H1 (cell line): Measurements from ENCODE around the gene SH3PXD2A. TPM values are rescaled to one million over a fixed set of nuclear protein-coding genes. Genes with fewer than 3 reads are reported as not detected.

Source experiments
- CTCF ChIA-PET: fragments of 300-600 bp; sonication (Branson Sonifier 250); formaldehyde crosslinking; loops from one replicate; lab custom pipeline; 2021; ENCODE audit not compliant: partially characterized antibody; lab: Charles Lee
- POLR2A ChIA-PET: fragments of 300-600 bp; sonication (Branson Sonifier 250); formaldehyde crosslinking; loops from one replicate; lab custom pipeline; 2021; ENCODE audit warnings: inconsistent platforms; ENCODE audit not compliant: partially characterized antibody; lab: Charles Lee
- DNase-seq, 2 experiments: peaks; one replicate each; pipeline versions ENCODE4 v3.0.0 to v3.0.0-alpha.2; 2010 to 2022; ENCODE audit warnings: low spot score in 2 of 2, low read depth in 1 of 2, mixed read lengths in 1 of 2
- FAIRE-seq: peaks from 2 replicates; lab custom pipeline; 2011; peaks lifted over from hg19 to GRCh38; lab: Jason Lieb, UNC
- H2AFZ ChIP-seq: 2 replicates; pipeline ENCODE4 v1.8.1; 2012; ENCODE audit warnings: low read length, inconsistent platforms
- H2AK5ac ChIP-seq: 2 replicates; pipeline ENCODE4 v1.6.1; 2013; ENCODE audit warnings: low read depth, low read length
- H2BK120ac ChIP-seq: replicated peaks from 2 replicates; pipeline ENCODE3; 2013; ENCODE audit warnings: low read depth, low read length, inconsistent platforms
- H2BK12ac ChIP-seq: 2 replicates; pipeline ENCODE4 v1.6.1; 2013; ENCODE audit warnings: low read depth, low read length
- H2BK15ac ChIP-seq: 2 replicates; pipeline ENCODE4 v1.6.1; 2013; ENCODE audit warnings: low read length
- H2BK20ac ChIP-seq: 2 replicates; pipeline ENCODE4 v1.6.1; 2013; ENCODE audit warnings: low read length
- H2BK5ac ChIP-seq: 2 replicates; pipeline ENCODE4 v1.6.1; 2013; ENCODE audit warnings: low read depth, low read length
- H3K14ac ChIP-seq: 2 replicates; pipeline ENCODE4 v1.6.1; 2013; ENCODE audit warnings: inconsistent platforms; ENCODE audit not compliant: insufficient read length
- H3K18ac ChIP-seq: 2 replicates; pipeline ENCODE4 v1.6.1; 2013; ENCODE audit warnings: low read length; ENCODE audit errors: extremely low read depth
- H3K23ac ChIP-seq: 2 replicates; pipeline ENCODE4 v1.6.1; 2013; ENCODE audit warnings: inconsistent platforms; ENCODE audit not compliant: insufficient read length
- H3K23me2 ChIP-seq: 2 replicates; pipeline ENCODE4 v1.6.1; 2013; ENCODE audit warnings: low read depth, low read length
- H3K27ac ChIP-seq: 2 replicates; pipeline ENCODE4 v1.6.1; 2011; ENCODE audit warnings: low read depth, low read length, inconsistent platforms
- H3K27me3 ChIP-seq, 4 experiments: replicated peaks in 1 of 4; 1 replicate in 1 of 4; 2 replicates in 3 of 4; pipeline versions ENCODE4 v1.6.1 to v1.8.1; 2011 to 2013; ENCODE audit warnings: low read length in 3 of 4, mild to moderate bottlenecking in 3 of 4, inconsistent platforms in 2 of 4, mixed read lengths in 2 of 4, moderate library complexity in 1 of 4; ENCODE audit not compliant: control insufficient read depth in 3 of 4, insufficient read depth in 3 of 4; ENCODE audit errors: extremely low read depth in 1 of 4
- H3K36me3 ChIP-seq, 4 experiments: 2 replicates each; pipeline versions ENCODE4 v1.6.1 to v1.8.1; 2011 to 2013; ENCODE audit warnings: mild to moderate bottlenecking in 4 of 4, low read length in 3 of 4, moderate library complexity in 2 of 4, control low read depth in 1 of 4, inconsistent platforms in 1 of 4; ENCODE audit not compliant: insufficient read depth in 4 of 4, control insufficient read depth in 2 of 4
- H3K4ac ChIP-seq: replicated peaks from 2 replicates; pipeline ENCODE3; 2013; ENCODE audit warnings: low read length, low read depth, mixed read lengths, inconsistent platforms; ENCODE audit not compliant: insufficient read length
- H3K4me1 ChIP-seq, 4 experiments: replicated peaks in 1 of 4; 1 replicate in 1 of 4; 2 replicates in 3 of 4; pipeline versions ENCODE4 v1.6.1 to v1.8.1; 2011 to 2013; ENCODE audit warnings: low read length in 3 of 4, inconsistent platforms in 2 of 4, mixed read lengths in 1 of 4; ENCODE audit not compliant: insufficient read depth in 4 of 4, control insufficient read depth in 3 of 4
- H3K4me2 ChIP-seq, 2 experiments: 2 replicates each; pipeline versions ENCODE4 v1.6.1 to v1.8.1; 2011 to 2013; ENCODE audit warnings: low read depth in 2 of 2, low read length in 2 of 2, control low read depth in 1 of 2, inconsistent platforms in 1 of 2, mild to moderate bottlenecking in 1 of 2; ENCODE audit not compliant: insufficient read depth in 1 of 2
- H3K4me3 ChIP-seq, 4 experiments: fragments of 200-600, 300-600 bp in 1 of 4; sonication (generic), shearing (Covaris generic), sonication (Bioruptor Twin) in 1 of 4; 2 replicates each; pipeline versions ENCODE4 v1.5.1 to v1.8.1; 2011 to 2016; ENCODE audit warnings: low read length in 4 of 4, low read depth in 3 of 4, control low read depth in 2 of 4, inconsistent platforms in 2 of 4, mild to moderate bottlenecking in 2 of 4, mixed read lengths in 1 of 4, moderate library complexity in 1 of 4; ENCODE audit not compliant: insufficient read depth in 2 of 4; ENCODE audit errors: extremely low read depth in 1 of 4
- H3K56ac ChIP-seq: replicated peaks from 2 replicates; pipeline ENCODE3; 2013; ENCODE audit warnings: low read depth, mild to moderate bottlenecking, mixed read lengths, low read length, inconsistent platforms; ENCODE audit not compliant: insufficient read length
- H3K79me1 ChIP-seq: 2 replicates; pipeline ENCODE4 v1.6.1; 2013; ENCODE audit warnings: low read depth, low read length, control low read depth
- H3K79me2 ChIP-seq, 2 experiments: 2 replicates each; pipeline versions ENCODE4 v1.6.1 to v1.8.1; 2012 to 2013; ENCODE audit warnings: low read length in 2 of 2, mild to moderate bottlenecking in 2 of 2, inconsistent platforms in 1 of 2; ENCODE audit not compliant: insufficient read depth in 2 of 2, control insufficient read depth in 1 of 2
- H3K9ac ChIP-seq, 4 experiments: replicated peaks in 1 of 4; 1 replicate in 1 of 4; 2 replicates in 3 of 4; pipeline versions ENCODE4 v1.6.1 to v1.8.1; 2011 to 2013; ENCODE audit warnings: low read depth in 3 of 4, low read length in 3 of 4, control low read depth in 2 of 4, mild to moderate bottlenecking in 2 of 4, moderate library complexity in 2 of 4, inconsistent platforms in 1 of 4; ENCODE audit errors: extremely low read depth in 1 of 4
- H3K9me3 ChIP-seq, 2 experiments: 2 replicates each; pipeline versions ENCODE4 v1.6.1 to v1.8.1; 2012 to 2013; ENCODE audit warnings: mild to moderate bottlenecking in 2 of 2, moderate library complexity in 2 of 2, control low read depth in 1 of 2, inconsistent platforms in 1 of 2, low read depth in 1 of 2, low read length in 1 of 2, mixed read lengths in 1 of 2; ENCODE audit not compliant: insufficient read depth in 2 of 2
- H4K20me1 ChIP-seq, 2 experiments: replicated peaks in 1 of 2; 2 replicates each; pipeline versions ENCODE3 to v1.8.1; 2011 to 2013; ENCODE audit warnings: inconsistent platforms in 2 of 2, low read length in 2 of 2, mild to moderate bottlenecking in 1 of 2; ENCODE audit not compliant: insufficient read depth in 2 of 2, control insufficient read depth in 1 of 2
- H4K5ac ChIP-seq: 2 replicates; pipeline ENCODE4 v1.6.1; 2013; ENCODE audit warnings: low read length, low read depth, mixed read lengths, inconsistent platforms; ENCODE audit not compliant: insufficient read length
- H4K8ac ChIP-seq: 2 replicates; pipeline ENCODE4 v1.8.0; 2013; ENCODE audit warnings: mild to moderate bottlenecking, moderate library complexity, low read length, inconsistent platforms; ENCODE audit not compliant: insufficient read depth; ENCODE audit errors: extremely low read depth
- H4K91ac ChIP-seq: replicated peaks from 2 replicates; pipeline ENCODE3; 2013; ENCODE audit warnings: low read length, mixed read lengths, inconsistent platforms; ENCODE audit not compliant: insufficient read length
- ASH2L ChIP-seq: fragments of 200-600, 300-600 bp; sonication (generic); IDR thresholded peaks from one replicate; pipeline ENCODE4 v1.7.1; 2017; ENCODE audit warnings: low read length
- ATF2 ChIP-seq: IDR thresholded peaks from 2 replicates; pipeline ENCODE4 v1.6.1; 2012; ENCODE audit warnings: low read length, inconsistent platforms
- CTBP2 ChIP-seq: IDR thresholded peaks from 2 replicates; pipeline ENCODE4 v1.7.0; 2011; ENCODE audit warnings: borderline replicate concordance, mild to moderate bottlenecking, moderate library complexity, mixed read lengths, low read length; ENCODE audit not compliant: insufficient read depth, insufficient read length
- FOSL1 ChIP-seq: IDR thresholded peaks from 2 replicates; pipeline ENCODE4 v1.6.1; 2011; ENCODE audit warnings: mild to moderate bottlenecking, low read depth, low read length, moderate library complexity; ENCODE audit not compliant: insufficient read depth
- GTF2F1 ChIP-seq: IDR thresholded peaks from 2 replicates; pipeline ENCODE4 v1.6.1; 2012; ENCODE audit warnings: low read depth, low read length, improper control_type of control experiment, borderline replicate concordance
- KDM1A ChIP-seq: fragments of 200-600, 300-600 bp; sonication (generic); IDR thresholded peaks from 2 replicates; pipeline ENCODE4 v1.7.1; 2016; ENCODE audit warnings: mild to moderate bottlenecking, low read length, borderline replicate concordance
- MAFK ChIP-seq: IDR thresholded peaks from 2 replicates; pipeline ENCODE4 v1.6.1; 2012; ENCODE audit warnings: low read depth, mild to moderate bottlenecking, improper control_type of control experiment, low read length
- SP2 ChIP-seq: IDR thresholded peaks from 2 replicates; pipeline ENCODE4 v1.6.1; 2012; ENCODE audit warnings: mild to moderate bottlenecking, low read length, inconsistent platforms
- TBP ChIP-seq: IDR thresholded peaks from 2 replicates; pipeline ENCODE4 v1.6.1; 2011; ENCODE audit warnings: low read depth, low read length, improper control_type of control experiment
- WGBS, 2 experiments: shearing (Covaris generic) in 1 of 2; methylation state at CpG; one replicate each; pipeline versions ENCODE4 v1.1.6 to v1.1.7; 2013 to 2015; ENCODE audit warnings: low lambda C conversion rate in 2 of 2, mixed read lengths in 2 of 2, inconsistent platforms in 1 of 2, low coverage in 1 of 2, missing lambda C conversion rate in 1 of 2; ENCODE audit not compliant: insufficient replicate concordance in 2 of 2, insufficient coverage in 1 of 2, insufficient read length in 1 of 2; ENCODE audit errors: extremely low coverage in 1 of 2, missing lambda C conversion rate in 1 of 2; 5-methylcytosine and 5-hydroxymethylcytosine counted together
- polyA plus RNA-seq, 7 experiments: library from polyadenylated mRNA; depleted of rRNA in 3 of 7; stranded (reverse) in 5 of 7; unstranded in 2 of 7; fragments of >200 nt in 5 of 7; fragments of 200-250 nt in 2 of 7; gene quantifications; 1 replicate in 5 of 7; 2 replicates in 1 of 7; 4 replicates in 1 of 7; pipeline versions ENCODE4 v1.2.1 to v1.2.3, GENCODE V29; 2011 to 2013; ENCODE audit warnings: missing spikeins in 2 of 7, mixed read lengths in 2 of 7
- total RNA-seq: library from RNA; stranded (reverse); fragmentation: NEBNext Ultra II Directional; extraction: Animal tissue kit (Norgen Biotek cat#: 25700); gene quantifications from 2 replicates; pipeline ENCODE4 v1.2.1, GENCODE V29; 2021
- TF ChIP-seq, protein P1 (sequence below): IDR thresholded peaks from 2 replicates; pipeline ENCODE4 v1.6.1; 2012; ENCODE audit warnings: inconsistent platforms

SH3PXD2A gene
- total and polyA plus RNA-seq, 2 of the 8 experiments (the other 6 are each of a cell fraction or from before 2014, with no cell fraction given), result 5.4 to 16.3 TPM

GRCh38 chr10:103881416-103882284, 26.3 kb upstream of the SH3PXD2A start:
- Histone ChIP-seq H2AFZ (no peak overlapping the region), H3K27me3 (no peaks in the 10 kb centered on the region), H4K8ac (no peak overlapping the region), H2BK120ac (no peak overlapping the region), H4K20me1 (no peaks in the 10 kb centered on the region), H3K14ac (no peak overlapping the region), H3K56ac (no peak overlapping the region), H3K36me3 (no peaks in the 10 kb centered on the region; a peak in 1 of 8 replicates), H2AK5ac (no peak overlapping the region), H3K4me1 (peaks cover 0 to 2% (median 0%) of the 10 kb centered on the region in 4 experiments; a peak in 1 of 7 replicates), H3K9me3 (no peaks in the 10 kb centered on the region), H2BK12ac (no peak overlapping the region), H3K27ac (no peak overlapping the region), H3K4ac (no peak overlapping the region), H3K23ac (no peak overlapping the region), H4K91ac (no peak overlapping the region), H3K23me2 (no peaks in the 10 kb centered on the region), H3K79me2 (no peaks in the 10 kb centered on the region), H2BK20ac (no peak overlapping the region), H3K4me2 (no peak overlapping the region), H3K4me3 (no peak overlapping the region), H2BK15ac (no peak overlapping the region), H3K79me1 (no peaks in the 10 kb centered on the region), H3K9ac (no peak overlapping the region), H4K5ac (no peak overlapping the region), H3K18ac (no peak overlapping the region), H2BK5ac (no peak overlapping the region)
- 93% methylated on average over 15 of the region's 15 CpGs; no CpG with 5 or more reads in 1 of the 2 experiments for WGBS, 2 experiments
- POLR2A ChIA-PET, result interaction anchor here (0.9 kb wide), 1 partner anchor 114 kb away, joined by 4 read pairs; no protein-coding TSS in a partner anchor
- CTCF ChIA-PET, result interaction anchor here (1.0 to 11.7 kb wide), 5 partner anchors 17 to 170 kb away, joined by 3 to 193 read pairs (median 3); no protein-coding TSS in a partner anchor
- no peak for FAIRE-seq
- DNase-seq, result no peak
- TF ChIP-seq KDM1A (no peak), CTBP2 (no peak), ATF2 (no peak), TBP (no peak), GTF2F1 (no peak), MAFK (no peak), FOSL1 (no peak), ASH2L (no peak), SP2 (no peak)
- TF ChIP-seq, protein P1, sequence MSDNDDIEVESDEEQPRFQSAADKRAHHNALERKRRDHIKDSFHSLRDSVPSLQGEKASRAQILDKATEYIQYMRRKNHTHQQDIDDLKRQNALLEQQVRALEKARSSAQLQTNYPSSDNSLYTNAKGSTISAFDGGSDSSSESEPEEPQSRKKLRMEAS, result no peak
